ENCODE data around the gene RNF157.
"Not testable (repeated sequence)": the region's sequence is repeated elsewhere in the genome, so short reads cannot be mapped to it uniquely, and the experiment has no call there.

RNF157 gene

GRCh38 chr17:76270127-76270592, 29.9 kb upstream of the RNF157 start:
- peak; percentile 56 for DNase-seq

- peak; percentile 57 for DNase-seq
Measured at GRCh38 chr17:76268991-76269981, 29.0 kb upstream of the RNF157 start.

- DNase-seq = peak; percentile 89
Measured at GRCh38 chr17:76268015-76268749, 27.9 kb upstream of the RNF157 start.

GRCh38 chr17:76267581-76268001, 27.3 kb upstream of the RNF157 start:
- DNase-seq = not testable (repeated sequence)

GRCh38 chr17:76267051-76267576, 26.8 kb upstream of the RNF157 start:
- no peak for DNase-seq

- DNase-seq = peak; percentile 68
Measured at GRCh38 chr17:76266244-76266938, 26.1 kb upstream of the RNF157 start.

- DNase-seq = peak; percentile 84
Measured at GRCh38 chr17:76265624-76266243, 25.4 kb upstream of the RNF157 start.

- peak; percentile 100 for DNase-seq
Measured at GRCh38 chr17:76264755-76265623, 24.7 kb upstream of the RNF157 start, which contains the start of gene UBALD2. Gene UBALD2, plus strand, starts transcription at chr17:76265348. Its CDS starts 158 bp downstream, at chr17:76265506.

- DNase-seq = no peak
Measured at GRCh38 chr17:76264425-76264754, 24.1 kb upstream of the RNF157 start.

GRCh38 chr17:76263896-76264295, 23.6 kb upstream of the RNF157 start:
- no peak for DNase-seq

- peak; percentile 79 for DNase-seq
Measured at GRCh38 chr17:76262732-76263344, 22.5 kb upstream of the RNF157 start.

- peak; percentile 74 for DNase-seq
Measured at GRCh38 chr17:76261421-76262215, 21.3 kb upstream of the RNF157 start.

- no peak for DNase-seq
Measured at GRCh38 chr17:76260669-76261068, 20.4 kb upstream of the RNF157 start.

GRCh38 chr17:76260220-76260619, 19.9 kb upstream of the RNF157 start:
- DNase-seq = no peak

- DNase-seq = not testable (repeated sequence)
Measured at GRCh38 chr17:76256430-76257050, 16.2 kb upstream of the RNF157 start.

GRCh38 chr17:76255801-76256429, 15.6 kb upstream of the RNF157 start:
- DNase-seq = no peak

- DNase-seq = no peak
Measured at GRCh38 chr17:76254275-76254674, 14.0 kb upstream of the RNF157 start.

GRCh38 chr17:76253841-76254240, 13.5 kb upstream of the RNF157 start:
- no peak for DNase-seq

All from islet precursor cell (in vitro differentiated cells).